ENCODE data around the gene SURF2. TPM values are rescaled to one million over a fixed set of nuclear protein-coding genes. Genes with fewer than 3 reads are reported as not detected.

SURF2 gene
- total RNA-seq, 4 donors from 2014 or later = 3.7 to 21.4 (median 17.9) TPM

DNA sequence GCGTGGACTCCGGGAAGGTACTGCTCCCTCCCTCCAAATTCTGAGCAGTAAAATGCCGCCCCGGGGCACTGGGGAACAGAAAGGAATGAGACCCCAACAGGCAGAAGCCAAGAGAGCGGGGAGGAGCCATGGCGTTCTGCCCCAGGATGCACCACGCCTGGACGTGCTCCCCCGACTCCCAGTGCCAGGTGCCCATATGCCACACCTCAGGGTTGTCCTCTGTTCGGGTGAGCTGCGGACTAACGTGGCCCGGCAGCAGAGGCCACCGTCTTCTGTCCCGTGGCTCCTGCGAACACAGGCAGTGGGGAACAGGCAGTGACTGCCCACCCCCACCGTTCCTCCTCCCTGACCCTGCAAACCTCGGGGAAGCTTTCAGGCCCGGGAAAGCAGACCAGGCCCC lies 25.1 kb upstream of the SURF2 start:
- TF ChIP-seq, protein P1, sequence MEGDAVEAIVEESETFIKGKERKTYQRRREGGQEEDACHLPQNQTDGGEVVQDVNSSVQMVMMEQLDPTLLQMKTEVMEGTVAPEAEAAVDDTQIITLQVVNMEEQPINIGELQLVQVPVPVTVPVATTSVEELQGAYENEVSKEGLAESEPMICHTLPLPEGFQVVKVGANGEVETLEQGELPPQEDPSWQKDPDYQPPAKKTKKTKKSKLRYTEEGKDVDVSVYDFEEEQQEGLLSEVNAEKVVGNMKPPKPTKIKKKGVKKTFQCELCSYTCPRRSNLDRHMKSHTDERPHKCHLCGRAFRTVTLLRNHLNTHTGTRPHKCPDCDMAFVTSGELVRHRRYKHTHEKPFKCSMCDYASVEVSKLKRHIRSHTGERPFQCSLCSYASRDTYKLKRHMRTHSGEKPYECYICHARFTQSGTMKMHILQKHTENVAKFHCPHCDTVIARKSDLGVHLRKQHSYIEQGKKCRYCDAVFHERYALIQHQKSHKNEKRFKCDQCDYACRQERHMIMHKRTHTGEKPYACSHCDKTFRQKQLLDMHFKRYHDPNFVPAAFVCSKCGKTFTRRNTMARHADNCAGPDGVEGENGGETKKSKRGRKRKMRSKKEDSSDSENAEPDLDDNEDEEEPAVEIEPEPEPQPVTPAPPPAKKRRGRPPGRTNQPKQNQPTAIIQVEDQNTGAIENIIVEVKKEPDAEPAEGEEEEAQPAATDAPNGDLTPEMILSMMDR (IDR thresholded peaks at IDR 0.05) = no peak
- TF ChIP-seq EP300 (IDR thresholded peaks at IDR 0.05; ENCODE audit: low read depth) = no peak
- no peak for TF ChIP-seq POLR2A (IDR thresholded peaks at IDR 0.05)
- 83% methylated on average over 18 of the region's 19 CpGs; no CpG with 5 or more reads in 1 of the 2 donors for WGBS, 2 donors (ENCODE audit: low coverage in 1 of 2)
- Histone ChIP-seq H3K9me3 (no peaks in the 10 kb centered on the region), H3K27me3 (no peaks in the 10 kb centered on the region), H3K4me3 (no peak overlapping the region), H3K4me1 (peaks cover 11 to 26% (median 25%) of the 10 kb centered on the region in 4 donors), H3K36me3 (peaks cover 0 to 38% (median 20%) of the 10 kb centered on the region in 4 donors), H3K27ac (no peak overlapping the region)
- intact Hi-C loops (cut with DNase I; ENCODE audit: low total_unique reads) (no loop called here), in situ Hi-C loops (cut with MboI; ENCODE audit: low pct_ligation_motif_present in 1 of 4, low pct_unique_long_range_greater_than_20kb in 1 of 4, low sequenced_read_pairs in 3 of 4) (loop anchor here in 1 of 4 donors (25.0 kb wide), 1 partner anchor 294 kb away; the partner anchor contains the start of gene GTF3C5)
- DNase-seq = no peak

DNA sequence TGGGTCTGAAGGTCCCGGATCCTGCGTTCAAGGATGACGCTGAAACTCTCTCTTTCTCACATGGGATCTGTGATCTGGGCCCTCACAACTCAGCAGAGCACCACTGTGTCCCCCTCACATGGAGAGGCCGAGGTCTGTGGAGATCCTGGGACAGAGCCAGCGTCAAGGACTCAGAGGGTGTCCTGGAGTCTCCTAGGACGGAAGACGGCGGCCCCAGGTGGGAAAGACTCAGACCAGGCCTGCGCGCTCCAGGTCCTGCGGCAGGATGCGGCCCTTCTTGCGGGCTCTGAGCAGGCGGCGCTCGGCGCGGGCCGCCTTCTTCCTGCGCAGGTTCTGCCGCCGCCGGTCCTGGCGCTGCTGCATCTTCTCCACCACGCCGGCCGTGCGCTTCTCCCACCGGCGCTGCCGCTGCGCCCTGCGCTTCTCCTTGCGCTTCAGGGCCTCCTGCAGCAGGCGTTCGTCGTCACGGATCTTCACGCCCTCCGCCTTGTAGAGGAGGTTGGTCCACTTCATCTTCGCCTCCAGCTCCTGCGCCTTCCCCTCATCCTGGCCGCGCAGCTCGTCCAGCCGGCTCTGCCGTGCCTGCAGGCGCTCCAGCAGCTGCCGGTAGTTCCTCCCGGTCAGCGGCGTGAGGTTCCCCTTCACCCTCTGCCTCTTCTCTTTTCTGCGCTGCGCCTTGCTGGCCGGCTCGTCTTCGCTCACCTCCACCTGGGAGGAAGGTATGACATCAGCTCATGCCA lies 24.5 kb upstream of the SURF2 start:
- intact Hi-C loops (cut with DNase I; ENCODE audit: low total_unique reads) = no loop called here
- Histone ChIP-seq H3K9me3 (no peaks in the 10 kb centered on the region), H3K27me3 (no peaks in the 10 kb centered on the region), H3K27ac (no peak overlapping the region), H3K36me3 (peaks cover 0 to 38% (median 20%) of the 10 kb centered on the region in 4 donors), H3K4me3 (no peak overlapping the region), H3K4me1 (peaks cover 11 to 32% (median 30%) of the 10 kb centered on the region in 4 donors)
- in situ Hi-C loops (cut with MboI; ENCODE audit: low pct_ligation_motif_present in 1 of 4, low pct_unique_long_range_greater_than_20kb in 1 of 4, low sequenced_read_pairs in 3 of 4) = loop anchor here in 1 of 4 donors (25.0 kb wide), 1 partner anchor 295 kb away; the partner anchor contains the start of gene GTF3C5
- DNase-seq = no peak
- TF ChIP-seq POLR2AphosphoS5 (IDR thresholded peaks at IDR 0.05) (no peak), POLR2A (IDR thresholded peaks at IDR 0.05) (no peak), EP300 (IDR thresholded peaks at IDR 0.05; ENCODE audit: low read depth) (no peak)
- TF ChIP-seq, protein P1 (IDR thresholded peaks at IDR 0.05) = no peak
- WGBS, 2 donors (ENCODE audit: low coverage in 1 of 2) = 98% methylated on average over 57 of the region's 57 CpGs; no CpG with 5 or more reads in 1 of the 2 donors

DNA sequence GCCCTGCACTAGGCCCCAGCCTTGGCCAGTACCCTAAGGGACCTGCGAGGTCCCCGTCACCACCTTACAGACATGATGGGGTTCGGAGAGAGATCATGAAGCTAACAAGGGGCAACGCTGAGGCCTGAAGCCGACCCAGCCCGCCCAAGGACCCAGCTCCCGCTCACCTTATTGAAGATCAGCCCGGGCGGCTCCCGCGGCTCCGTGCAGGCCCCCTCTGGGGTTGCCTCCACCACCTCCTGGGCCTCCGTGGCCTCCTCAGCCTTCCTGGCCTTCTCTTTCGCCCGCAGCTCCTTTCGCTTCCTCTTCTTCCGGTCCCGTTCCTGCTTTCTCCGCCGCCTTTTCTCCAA lies 24.0 kb upstream of the SURF2 start:
- H3K4me1 ChIP-seq = peaks cover 11 to 34% (median 30%) of the 10 kb centered on the region in 4 donors
- 82 to 86% methylated on average over 13 to 20 of the region's 20 CpGs for WGBS, 2 donors (ENCODE audit: low coverage in 1 of 2)
- H3K36me3 ChIP-seq = peaks cover 0 to 38% (median 20%) of the 10 kb centered on the region in 4 donors
- in situ Hi-C loops (cut with MboI; ENCODE audit: low pct_ligation_motif_present in 1 of 4, low pct_unique_long_range_greater_than_20kb in 1 of 4, low sequenced_read_pairs in 3 of 4) = loop anchor here in 1 of 4 donors (25.0 kb wide), 1 partner anchor 295 kb away; the partner anchor contains the start of gene GTF3C5
- TF ChIP-seq EP300 (IDR thresholded peaks at IDR 0.05; ENCODE audit: low read depth) (no peak), POLR2A (IDR thresholded peaks at IDR 0.05) (no peak), POLR2AphosphoS5 (IDR thresholded peaks at IDR 0.05) (no peak)
- TF ChIP-seq, protein P1 (IDR thresholded peaks at IDR 0.05) = no peak
- no peak overlapping the region for H3K4me3 ChIP-seq
- intact Hi-C loops (cut with DNase I; ENCODE audit: low total_unique reads) = no loop called here
- no peak for DNase-seq
- no peaks in the 10 kb centered on the region for H3K9me3 ChIP-seq
- H3K27me3 ChIP-seq = no peaks in the 10 kb centered on the region
- no peak overlapping the region for H3K27ac ChIP-seq

DNA sequence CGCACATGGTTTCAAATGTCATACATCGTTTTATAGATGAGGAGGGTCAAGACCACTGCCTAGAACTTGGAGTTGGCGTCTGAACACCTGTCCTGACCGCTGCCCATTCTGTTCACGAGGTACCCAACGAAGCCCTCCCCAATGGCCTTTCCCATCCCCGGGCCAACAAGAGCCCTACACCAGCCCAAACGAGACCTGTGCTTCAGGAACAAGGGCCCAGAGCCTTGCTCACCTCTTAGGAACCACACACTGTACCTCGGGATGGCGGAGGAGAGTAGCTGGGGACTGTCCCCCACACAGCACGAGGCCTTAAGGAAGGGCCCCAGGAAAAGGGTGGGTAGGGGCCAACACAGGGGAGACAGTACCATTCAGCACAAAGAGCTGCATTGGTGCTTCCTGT lies 23.3 kb upstream of the SURF2 start:
- Histone ChIP-seq H3K27ac (peak overlapping the region in 2 of 4 donors; percentile 83 to 90), H3K36me3 (peaks cover 0 to 38% (median 20%) of the 10 kb centered on the region in 4 donors)
- intact Hi-C loops (cut with DNase I; ENCODE audit: low total_unique reads) = no loop called here

More for the DNA sequence above, 23.3 kb upstream of the SURF2 start:
- TF ChIP-seq POLR2AphosphoS5 (IDR thresholded peaks at IDR 0.05) = no peak
- TF ChIP-seq, protein P1 (IDR thresholded peaks at IDR 0.05) = no peak
- 93% methylated on average over 11 of the region's 11 CpGs; no CpG with 5 or more reads in 1 of the 2 donors for WGBS, 2 donors (ENCODE audit: low coverage in 1 of 2)
- no peaks in the 10 kb centered on the region for H3K27me3 ChIP-seq
- H3K4me3 ChIP-seq = no peak overlapping the region
- in situ Hi-C loops (cut with MboI; ENCODE audit: low pct_ligation_motif_present in 1 of 4, low pct_unique_long_range_greater_than_20kb in 1 of 4, low sequenced_read_pairs in 3 of 4) = loop anchor here in 1 of 4 donors (25.0 kb wide), 1 partner anchor 296 kb away; the partner anchor contains the start of gene GTF3C5
- no peak for DNase-seq
- H3K9me3 ChIP-seq = no peaks in the 10 kb centered on the region
- peaks cover 11 to 34% (median 30%) of the 10 kb centered on the region in 4 donors for H3K4me1 ChIP-seq
